ENCODE results near the gene GSDMA.

Gene GSDMA

DNA sequence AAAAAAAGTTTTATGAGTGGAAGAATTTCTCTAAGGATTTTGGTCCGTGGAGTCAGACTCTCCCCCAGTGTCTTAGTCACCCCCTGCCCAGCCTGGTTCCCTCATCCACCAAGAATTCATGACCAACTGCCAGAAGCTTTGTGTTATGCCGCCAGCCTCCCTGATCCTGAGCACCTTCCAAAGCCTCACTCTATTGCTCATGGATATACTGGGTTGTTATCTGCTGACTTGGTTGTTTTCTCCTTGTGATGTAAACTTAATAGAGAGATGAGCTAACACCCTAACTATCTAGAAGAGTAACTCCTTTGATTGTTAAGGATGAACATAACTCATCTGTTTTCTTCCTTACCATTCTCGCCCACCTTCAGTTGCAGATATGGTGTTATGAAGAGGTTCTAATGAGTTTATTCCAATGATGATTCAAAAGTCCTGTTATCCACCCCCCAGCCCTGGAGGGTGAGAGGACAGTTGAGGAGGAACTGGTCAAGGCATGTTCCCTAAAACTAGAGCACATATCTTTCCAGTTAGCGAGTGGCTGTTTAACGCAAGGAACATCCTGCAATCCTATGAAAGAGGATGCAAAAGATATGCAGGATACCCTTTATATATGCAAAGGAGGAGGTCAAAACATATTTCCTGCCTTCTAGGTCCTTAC lies 16.3 kb downstream of the GSDMA start:
- in situ Hi-C loops (cut with MboI; ENCODE audit: low sequenced_read_pairs, unreplicated experiment): no loop called here
- TF ChIP-seq CTCF (IDR thresholded peaks at IDR 0.05; ENCODE audit: borderline replicate concordance, control extremely low read depth, extremely low read depth, insufficient read depth, missing control alignments): no peak
- no peak for DNase-seq (ENCODE audit: low spot score)

- in situ Hi-C loops (cut with MboI; ENCODE audit: low sequenced_read_pairs, unreplicated experiment): no loop called here
- DNase-seq (ENCODE audit: low spot score): no peak
- no peak for TF ChIP-seq CTCF (IDR thresholded peaks at IDR 0.05; ENCODE audit: borderline replicate concordance, control extremely low read depth, extremely low read depth, insufficient read depth, missing control alignments)
These were observed 17.1 kb downstream of the GSDMA start for GRCh38 chr17:39979893-39980350.

DNA sequence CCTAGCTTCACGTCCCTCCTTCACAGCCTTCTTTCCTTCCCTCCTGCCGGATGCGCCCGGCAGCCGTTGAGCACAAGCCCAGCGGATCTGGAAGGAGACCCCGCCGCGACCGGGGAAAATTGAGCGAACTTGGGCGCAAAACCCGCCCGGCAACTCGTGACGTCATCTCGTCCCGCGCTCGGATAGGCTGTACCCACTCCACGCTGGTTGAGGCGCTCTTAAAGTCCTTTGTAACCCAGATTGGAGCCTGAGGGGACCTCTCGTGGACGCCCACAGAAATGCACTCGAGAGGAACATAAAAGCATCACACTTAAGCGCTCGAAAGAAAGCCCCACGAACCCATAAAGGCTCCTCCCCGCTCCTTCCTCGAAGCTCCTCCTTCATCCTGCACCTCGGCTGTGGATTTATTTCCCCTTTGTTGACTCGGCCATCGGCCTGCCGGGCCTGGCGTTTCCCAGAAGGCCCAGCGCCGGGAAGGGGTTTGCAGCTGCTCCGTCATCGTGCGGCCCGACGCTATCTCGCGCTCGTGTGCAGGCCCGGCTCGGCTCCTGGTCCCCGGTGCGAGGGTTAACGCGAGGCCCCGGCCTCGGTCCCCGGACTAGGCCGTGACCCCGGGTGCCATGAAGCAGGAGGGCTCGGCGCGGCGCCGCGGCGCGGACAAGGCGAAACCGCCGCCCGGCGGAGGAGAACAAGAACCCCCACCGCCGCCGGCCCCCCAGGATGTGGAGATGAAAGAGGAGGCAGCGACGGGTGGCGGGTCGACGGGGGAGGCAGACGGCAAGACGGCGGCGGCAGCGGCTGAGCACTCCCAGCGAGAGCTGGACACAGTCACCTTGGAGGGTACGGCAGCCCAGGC lies 17.8 kb downstream of the GSDMA start, which contains the start of gene PSMD3:
Gene PSMD3, plus strand, starts transcription at position 457 of the 856 bp plus-strand sequence. Its CDS starts 164 bp downstream, at position 621.
- peak; percentile 96 for DNase-seq (ENCODE audit: low spot score)
- in situ Hi-C loops (cut with MboI; ENCODE audit: low sequenced_read_pairs, unreplicated experiment): no loop called here
- peak; percentile 73 for TF ChIP-seq CTCF (IDR thresholded peaks at IDR 0.05; ENCODE audit: borderline replicate concordance, control extremely low read depth, extremely low read depth, insufficient read depth, missing control alignments)

DNA sequence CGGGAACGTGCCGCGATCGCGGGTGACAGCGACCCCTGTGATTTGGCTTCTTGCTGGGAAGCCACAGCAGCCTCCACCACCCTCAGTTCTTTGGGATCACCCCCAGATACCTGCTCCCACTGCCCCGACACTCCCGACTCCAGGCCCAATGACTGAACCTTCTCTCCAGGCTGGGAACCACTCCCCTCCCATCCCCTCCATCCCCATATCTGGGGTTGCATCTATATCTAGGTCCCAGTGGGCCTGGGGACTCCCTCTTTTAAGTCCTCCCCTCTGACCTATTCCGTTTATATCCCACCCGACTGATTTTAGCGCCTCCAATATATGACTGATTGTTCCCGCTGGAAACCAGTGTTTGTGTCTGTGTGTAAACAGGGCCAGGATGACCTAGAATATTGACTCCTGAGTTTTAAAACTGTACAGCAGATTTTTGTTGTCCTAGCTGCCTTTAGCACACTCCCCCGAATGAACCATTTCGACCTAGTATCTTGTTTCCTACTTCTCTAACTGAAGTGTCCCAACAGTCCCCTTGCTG lies 18.5 kb downstream of the GSDMA start:
- TF ChIP-seq CTCF (IDR thresholded peaks at IDR 0.05; ENCODE audit: borderline replicate concordance, control extremely low read depth, extremely low read depth, insufficient read depth, missing control alignments): peak; percentile 0
- in situ Hi-C loops (cut with MboI; ENCODE audit: low sequenced_read_pairs, unreplicated experiment): no loop called here
- no peak for DNase-seq (ENCODE audit: low spot score)

GRCh38 chr17:39981766-39982375 lies 19.1 kb downstream of the GSDMA start:
- no peak for DNase-seq (ENCODE audit: low spot score)
- TF ChIP-seq CTCF (IDR thresholded peaks at IDR 0.05; ENCODE audit: borderline replicate concordance, control extremely low read depth, extremely low read depth, insufficient read depth, missing control alignments): no peak
- in situ Hi-C loops (cut with MboI; ENCODE audit: low sequenced_read_pairs, unreplicated experiment): no loop called here

DNA sequence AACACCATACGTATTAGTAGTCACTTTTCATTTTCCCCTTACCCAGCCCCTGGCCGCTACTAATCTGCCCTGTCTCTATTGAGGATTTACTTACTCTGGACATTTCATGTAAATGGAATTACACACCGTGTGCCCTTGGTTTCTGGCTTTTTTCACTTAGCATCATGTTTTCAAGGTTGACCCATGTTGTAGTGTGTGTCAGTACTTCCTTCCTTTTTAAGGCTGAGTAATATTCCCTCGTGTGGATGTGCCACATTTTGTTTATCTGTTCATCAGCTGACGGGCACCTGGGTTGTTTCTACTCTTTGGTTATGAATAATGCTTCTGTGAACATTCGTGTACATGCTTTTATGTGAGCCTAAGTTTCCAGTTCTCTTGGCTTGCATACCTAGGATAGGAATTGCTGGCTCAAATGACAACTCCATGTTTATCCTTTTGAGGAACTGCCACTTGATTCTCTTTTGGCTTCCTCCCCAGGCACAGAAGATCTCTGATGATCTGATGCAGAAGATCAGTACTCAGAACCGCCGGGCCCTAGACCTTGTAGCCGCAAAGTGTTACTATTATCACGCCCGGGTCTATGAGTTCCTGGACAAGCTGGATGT lies 25.5 kb downstream of the GSDMA start:
- TF ChIP-seq CTCF (IDR thresholded peaks at IDR 0.05; ENCODE audit: borderline replicate concordance, control extremely low read depth, extremely low read depth, insufficient read depth, missing control alignments): no peak
- in situ Hi-C loops (cut with MboI; ENCODE audit: low sequenced_read_pairs, unreplicated experiment): no loop called here
- no peak for DNase-seq (ENCODE audit: low spot score)
